Ammon's horn (tissue), 1 donor: ENCODE data around the gene SPSB2.
A peak's percentile ranks its signal among the peaks of the same experiment; 100 is the strongest.

ENCODE experiments used
- DNase-seq: peaks from one replicate; pipeline ENCODE4 v3.0.0-alpha.2; 2016; ENCODE audit warnings: low spot score

SPSB2 gene

DNA sequence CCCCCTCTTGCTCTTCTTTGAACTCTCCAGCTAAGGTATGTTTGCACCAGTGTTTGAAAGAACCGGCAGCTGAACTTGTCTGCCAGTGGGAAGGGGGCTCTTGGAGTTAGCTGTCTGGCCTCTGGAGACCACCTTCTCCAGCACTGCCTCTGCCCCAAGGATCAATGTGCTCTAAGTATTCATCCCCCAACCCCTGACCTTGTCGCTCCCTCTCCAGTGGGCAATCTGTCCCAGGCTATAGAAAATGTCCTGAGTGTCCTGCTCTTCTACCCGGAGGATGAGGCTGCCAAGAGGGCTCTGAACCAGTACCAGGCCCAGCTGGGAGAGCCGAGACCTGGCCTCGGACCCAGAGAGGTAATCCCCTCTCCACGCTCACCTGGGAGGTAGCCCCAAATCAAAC is 42.1 kb downstream of the SPSB2 start:
- no peak for DNase-seq

DNA sequence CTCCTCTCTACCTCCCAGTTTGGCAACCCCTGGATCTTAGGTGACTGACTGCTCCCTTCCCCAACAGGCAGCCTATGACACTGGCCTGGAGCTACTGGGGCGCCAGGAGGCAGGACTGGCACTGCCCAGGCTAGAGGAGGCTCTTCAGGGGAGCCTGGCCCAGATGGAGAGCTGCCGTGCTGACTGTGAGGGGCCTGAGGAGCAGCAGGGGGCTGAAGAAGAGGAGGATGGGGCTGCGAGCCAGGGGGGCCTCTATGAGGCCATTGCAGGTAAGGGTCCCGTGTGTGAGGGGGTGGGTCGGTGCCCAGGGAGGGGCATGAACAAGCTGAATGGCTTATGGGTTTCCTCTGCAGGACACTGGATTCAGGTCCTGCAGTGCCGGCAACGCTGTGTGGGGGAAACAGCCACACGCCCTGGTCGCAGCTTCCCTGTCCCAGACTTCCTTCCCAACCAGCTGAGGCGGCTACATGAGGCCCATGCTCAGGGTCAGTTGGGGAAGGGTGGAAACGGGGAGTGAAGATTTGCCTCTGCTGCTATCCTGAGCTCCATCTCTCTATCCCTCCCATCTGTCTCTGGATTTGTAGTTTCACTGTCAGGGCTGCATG is 42.7 kb downstream of the SPSB2 start:
- DNase-seq, result no peak

DNA sequence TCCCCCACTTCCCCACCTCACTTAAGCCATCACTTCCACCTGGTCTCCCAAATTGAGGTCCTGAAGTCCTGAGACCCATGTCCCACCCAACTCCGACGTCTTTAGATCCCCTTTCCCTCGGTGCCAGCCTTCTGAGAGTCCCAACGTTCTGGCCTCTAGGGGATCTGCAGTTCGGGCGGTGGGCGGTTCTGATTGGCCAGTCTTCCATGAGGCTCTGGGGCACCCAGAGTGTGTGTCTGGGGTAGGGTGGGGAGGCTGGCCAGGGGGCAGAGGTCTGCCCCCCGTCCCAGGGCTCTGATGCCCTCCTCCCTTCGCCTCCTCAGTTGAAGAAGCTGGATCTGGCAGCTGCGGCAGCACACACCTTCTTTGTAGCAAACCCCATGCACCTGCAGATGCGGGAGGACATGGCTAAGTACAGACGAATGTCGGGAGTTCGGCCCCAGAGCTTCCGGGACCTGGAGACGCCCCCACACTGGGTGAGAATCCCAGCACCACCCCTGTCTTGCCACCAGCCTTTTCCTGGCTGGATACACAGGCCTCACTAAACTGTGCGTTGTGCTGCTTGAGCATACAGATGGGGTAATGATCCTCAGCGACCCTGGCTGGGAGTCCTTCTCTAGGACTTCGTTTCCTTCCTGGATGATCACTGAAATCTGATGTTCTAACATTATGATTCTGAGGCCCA is 43.4 kb downstream of the SPSB2 start:
- DNase-seq, result no peak

DNA sequence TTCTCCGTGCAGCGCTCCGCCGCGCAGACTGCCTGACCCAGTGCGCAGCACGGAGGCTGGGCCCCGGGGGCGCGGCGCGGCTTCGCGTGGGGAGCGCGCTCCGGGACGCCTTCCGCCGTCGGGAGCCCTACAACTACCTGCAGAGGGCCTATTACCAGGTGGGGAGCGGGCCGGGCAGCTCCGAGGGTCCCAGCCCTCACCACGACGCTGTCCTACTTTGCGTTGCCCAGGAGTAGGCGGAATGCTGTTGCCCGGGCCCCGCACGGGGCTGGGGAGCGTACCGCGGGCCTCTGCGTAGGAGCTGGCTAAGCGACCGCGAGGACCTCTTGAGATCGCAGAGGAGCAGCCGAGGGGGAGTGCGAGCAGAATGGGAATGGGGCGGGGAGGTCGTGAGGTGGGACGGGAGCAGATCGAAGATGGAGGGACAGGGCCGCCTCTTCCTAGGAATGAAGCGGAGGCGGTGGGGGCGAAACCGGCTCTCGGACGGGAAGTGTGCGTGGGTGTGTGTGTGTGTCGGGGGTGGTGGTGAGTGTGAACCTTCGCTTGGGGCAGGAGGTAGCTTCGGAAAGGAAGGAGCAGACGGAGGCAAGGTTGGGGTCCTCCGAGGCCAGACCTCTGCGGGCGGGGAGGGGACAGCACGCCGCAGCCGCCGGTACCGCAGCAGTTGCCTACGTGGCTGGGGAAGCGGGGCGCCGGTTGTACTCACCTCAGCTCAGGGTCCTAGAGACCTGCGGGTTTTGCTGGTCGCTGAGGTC is 44.1 kb downstream of the SPSB2 start:
- peak; percentile 44 for DNase-seq

DNA sequence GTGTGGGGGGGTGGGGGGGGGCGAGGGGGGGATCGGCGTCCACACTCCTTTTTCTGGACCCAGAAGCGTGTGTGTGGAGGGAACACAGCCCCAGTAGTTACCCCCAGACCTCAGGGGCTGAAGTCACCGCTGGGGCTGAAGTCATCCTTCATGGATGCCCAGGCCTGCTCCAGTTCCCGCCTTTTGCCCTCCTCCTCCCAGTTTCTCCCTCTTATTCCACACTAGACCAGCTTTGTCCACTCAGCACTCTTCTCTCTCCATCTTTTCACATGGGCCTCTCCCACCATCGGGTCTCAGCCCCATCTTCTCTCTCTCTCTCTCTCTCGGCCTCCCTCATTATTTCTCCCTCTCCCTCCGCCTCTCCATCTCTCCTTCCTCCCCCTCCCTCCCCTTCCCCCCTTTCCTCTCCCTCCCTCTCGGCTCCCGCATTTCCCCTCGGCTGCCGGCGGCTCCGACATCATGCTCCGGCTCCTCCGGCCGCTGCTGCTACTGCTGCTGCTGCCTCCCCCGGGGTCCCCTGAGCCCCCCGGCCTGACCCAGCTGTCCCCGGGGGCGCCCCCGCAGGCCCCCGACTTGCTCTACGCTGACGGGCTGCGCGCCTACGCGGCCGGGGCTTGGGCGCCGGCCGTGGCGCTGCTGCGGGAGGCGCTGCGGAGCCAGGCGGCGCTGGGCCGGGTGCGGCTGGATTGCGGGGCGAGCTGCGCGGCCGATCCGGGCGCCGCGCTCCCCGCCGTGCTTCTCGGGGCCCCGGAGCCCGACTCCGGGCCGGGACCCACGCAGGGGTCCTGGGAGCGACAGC is 44.9 kb downstream of the SPSB2 start, which contains the start of gene P3H3:
P3H3 (plus strand) TSS at position 426 of the 799 bp plus-strand sequence; CDS start at position 460, 34 bp downstream.
- DNase-seq, result peak; percentile 51

DNA sequence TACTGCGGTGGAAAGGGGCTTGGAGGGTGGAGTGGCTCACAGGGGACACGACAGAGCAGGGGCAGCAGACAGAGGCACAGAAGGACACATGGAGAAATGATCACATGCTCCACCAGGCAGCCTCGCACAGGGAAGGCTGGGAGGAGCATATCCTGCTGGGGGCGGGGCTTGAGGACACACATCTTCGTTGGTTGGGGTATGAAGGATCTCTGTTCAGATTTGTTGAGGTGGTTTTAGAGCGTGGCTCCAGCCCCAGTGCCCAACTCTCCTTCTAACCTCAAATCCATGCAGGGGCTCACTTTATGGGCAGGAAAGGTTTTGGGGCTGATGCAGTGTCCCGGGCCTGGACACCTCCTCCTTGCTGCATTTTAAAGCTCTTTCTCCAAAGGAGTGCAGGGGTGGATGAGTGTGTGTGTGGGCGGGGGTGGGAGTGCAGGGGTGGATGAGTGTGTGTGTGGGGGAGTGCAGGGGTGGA is 45.6 kb downstream of the SPSB2 start:
- peak; percentile 90 for DNase-seq

DNA sequence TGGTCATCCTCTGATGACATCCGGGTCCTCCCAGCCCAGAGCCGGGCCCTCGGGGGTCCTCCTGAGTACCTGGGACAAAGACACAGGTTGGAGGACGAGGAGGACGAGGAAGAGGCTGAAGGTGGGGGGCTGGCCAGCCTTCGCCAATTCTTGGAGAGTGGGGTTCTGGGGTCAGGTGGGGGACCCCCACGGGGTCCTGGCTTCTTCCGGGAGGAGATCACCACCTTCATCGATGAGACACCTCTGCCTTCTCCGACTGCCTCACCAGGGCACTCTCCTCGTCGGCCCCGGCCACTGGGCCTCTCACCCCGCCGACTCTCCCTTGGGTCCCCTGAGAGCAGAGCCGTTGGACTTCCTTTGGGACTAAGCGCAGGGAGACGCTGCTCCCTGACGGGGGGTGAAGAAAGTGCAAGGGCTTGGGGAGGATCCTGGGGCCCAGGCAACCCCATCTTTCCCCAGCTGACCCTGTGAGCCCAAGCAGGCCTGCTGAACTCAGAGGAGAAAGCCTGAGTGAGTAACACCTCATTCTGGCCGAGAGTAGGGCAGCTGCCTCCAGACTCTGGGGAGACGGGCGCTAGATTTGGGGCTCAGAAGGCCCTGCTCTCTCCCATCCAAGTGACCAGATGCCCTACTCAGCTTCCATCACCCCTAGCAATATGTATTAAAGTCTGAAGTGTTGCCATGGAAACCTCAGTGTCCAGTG is 46.2 kb downstream of the SPSB2 start:
- no peak for DNase-seq

DNA sequence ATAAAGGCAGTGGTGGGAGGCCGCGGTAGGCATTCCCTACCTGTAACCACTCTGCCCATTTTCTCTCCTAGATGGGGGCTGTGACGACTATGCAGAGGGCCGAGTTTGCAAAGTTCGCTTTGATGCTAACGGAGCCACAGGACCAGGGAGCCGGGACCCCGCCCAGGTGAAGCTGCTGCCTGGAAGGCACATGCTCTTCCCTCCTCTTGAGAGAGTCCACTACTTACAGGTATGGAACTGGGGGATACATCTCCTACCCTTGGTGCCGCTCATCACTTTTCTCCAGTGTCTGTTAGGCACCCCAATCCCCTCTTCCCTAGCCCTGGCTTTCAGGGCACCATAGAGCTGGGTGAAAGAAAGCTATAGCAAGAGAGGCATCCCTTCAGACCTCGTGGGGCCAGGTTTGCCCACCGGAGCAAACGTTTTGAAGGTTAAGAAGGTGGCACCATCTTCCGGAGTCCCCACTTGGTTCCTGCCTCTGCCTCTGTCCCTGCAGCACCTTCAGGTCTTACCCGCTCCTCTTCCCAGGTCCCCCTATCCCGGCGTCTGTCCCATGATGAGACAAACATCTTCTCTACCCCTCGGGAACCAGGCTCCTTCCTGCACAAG is 46.9 kb downstream of the SPSB2 start:
- DNase-seq, result no peak

DNA sequence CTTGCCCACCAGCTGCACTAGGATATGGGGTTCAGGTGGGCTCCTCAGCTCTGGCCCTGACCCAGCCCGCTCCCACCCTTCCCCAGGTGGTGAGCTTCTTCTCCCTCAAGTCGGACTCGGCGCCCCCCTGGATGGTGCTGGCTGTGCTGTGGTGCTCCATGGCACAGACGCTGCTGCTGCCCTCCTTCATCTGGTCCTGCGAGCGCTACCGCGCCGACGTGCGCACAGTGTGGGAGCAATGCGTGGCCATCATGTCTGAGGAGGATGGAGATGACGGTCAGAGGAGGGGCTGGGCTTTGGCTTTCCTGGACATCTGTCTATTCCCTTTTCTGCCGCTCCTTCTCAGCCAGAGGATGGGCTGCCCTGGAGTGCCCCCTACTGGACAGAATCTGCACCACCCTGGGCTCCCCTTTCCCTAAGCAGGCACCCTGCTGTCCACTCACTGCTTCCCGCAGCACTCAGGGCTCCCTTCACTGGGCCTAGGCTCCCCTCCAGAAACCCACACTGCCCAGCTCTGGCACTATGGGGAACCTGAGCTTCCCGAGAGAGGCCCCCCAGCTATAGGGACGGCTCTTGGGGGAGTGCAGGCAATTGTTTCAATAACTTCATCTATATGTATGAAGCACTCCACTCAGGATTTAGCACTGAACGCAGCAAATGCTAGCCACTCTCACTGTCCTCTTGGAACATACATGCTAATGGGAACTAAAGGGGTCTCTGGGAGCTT is 47.5 kb downstream of the SPSB2 start:
- peak; percentile 90 for DNase-seq

DNA sequence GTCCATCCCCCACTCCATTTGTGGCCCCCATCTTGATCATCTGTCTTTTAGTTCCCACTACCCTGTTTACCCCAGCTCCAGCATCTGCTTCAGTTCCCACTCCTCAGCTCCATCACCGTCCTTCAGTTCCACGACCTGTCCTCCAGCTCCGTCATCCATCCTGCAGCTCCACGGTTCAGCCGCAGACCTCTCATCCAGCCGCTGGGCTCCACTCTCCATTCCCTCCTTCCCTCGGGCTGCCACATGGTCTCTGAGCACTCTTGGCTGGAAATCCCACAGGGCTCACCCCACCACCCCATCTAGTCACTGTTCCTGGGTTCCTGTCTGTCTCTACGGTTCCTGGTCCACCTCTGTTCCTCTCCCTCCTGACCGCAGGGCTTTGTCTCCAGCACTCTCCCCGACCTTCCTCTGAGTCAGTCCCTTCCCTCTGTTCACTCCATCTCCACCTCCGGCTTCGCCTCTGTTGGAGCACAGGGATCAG is 48.2 kb downstream of the SPSB2 start:
- no peak for DNase-seq

DNA sequence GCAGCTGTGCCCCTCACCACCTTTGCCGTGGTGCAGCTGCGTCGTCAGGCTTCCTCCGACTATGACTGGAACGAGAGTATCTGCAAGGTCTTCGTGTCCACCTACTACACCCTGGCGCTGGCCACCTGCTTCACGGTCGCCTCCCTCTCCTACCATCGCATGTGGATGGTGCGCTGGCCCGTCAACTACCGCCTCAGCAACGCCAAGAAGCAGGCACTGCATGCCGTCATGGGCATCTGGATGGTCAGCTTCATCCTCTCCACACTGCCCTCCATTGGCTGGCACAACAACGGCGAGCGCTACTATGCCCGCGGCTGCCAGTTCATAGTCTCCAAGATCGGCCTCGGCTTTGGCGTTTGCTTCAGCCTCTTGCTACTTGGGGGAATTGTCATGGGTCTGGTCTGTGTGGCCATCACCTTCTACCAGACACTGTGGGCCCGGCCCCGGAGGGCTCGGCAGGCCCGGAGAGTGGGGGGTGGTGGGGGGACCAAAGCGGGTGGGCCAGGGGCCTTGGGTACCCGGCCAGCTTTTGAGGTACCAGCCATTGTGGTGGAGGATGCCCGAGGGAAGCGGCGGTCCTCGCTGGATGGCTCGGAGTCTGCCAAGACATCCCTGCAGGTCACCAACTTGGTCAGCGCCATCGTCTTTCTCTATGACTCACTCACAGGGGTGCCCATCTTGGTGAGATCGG is 48.9 kb downstream of the SPSB2 start:
- DNase-seq, result peak; percentile 25

DNA sequence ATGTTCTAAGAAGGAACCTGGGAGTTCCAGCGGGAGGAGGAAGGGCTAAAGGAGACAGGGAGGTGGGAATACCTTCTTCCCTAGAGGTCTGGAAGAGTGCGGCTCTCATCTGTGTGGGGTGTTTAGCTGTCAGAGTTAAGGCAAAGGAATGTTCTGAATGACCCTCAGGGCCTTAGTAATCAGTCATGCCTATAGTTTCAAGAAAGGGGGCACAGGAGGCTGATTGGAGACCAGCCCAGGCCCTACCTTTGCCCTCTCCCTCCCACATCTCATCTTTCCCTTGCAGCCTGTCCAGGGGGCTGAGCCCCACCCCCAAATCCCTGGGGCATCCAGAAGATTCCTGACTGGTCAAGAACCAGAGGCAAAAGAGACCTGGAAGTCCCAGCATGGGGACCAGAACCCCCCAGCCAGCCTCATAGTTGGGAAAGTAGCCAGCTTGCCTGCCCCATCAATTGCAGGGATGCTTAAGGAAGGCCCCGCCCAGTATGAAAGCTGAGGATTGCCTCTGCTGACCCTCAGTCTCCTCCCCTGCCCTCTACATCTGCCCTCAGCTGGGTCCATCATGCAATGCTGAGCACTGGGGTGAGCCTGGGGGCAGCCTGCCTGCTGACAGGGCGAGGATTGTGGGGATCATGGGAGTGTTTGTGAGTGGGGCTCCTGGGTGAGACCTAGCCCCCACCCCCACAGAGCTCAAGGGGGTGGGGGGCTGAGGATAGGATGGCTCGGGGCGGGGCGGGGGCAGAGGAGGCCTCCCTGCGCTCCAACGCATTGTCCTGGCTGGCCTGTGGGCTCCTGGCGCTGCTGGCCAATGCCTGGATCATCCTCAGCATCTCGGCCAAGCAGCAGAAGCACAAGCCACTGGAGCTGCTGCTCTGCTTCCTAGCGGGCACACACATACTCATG is 49.7 kb downstream of the SPSB2 start:
- DNase-seq, result peak; percentile 1

DNA sequence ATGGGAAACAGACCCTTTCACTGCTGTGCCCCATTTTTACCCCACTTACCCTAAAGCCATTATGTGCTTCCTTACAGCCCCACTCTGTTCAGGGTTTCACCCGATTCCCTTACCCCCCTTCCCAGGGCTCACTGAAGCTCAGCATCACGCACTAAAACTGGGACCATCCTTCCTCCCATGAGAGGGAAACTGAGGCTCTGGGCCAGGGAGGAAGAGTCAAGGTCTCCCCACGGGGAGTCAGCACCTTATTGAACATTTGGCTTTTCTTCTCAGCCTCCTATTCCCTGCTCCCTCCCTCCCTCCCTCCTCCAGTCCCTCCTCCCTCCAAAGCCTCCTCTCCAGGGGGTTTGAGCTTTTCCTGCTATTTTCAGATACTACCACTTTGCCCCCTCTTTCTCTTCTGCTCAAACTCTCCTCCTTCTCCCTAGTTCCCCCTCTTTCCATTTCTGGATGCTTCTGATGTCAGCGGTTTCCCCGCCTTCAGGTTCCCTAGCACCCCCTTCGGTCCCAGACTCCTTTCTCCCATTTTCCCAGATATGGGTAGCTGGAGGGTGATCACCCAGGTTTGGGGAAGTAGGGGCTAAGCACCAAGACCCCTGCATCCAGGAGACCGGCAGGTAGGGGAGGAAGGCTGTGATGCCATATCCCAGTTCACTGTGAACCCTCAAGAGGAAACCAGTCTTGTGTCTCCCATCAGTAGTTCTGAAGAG is 50.5 kb downstream of the SPSB2 start:
- no peak for DNase-seq

DNA sequence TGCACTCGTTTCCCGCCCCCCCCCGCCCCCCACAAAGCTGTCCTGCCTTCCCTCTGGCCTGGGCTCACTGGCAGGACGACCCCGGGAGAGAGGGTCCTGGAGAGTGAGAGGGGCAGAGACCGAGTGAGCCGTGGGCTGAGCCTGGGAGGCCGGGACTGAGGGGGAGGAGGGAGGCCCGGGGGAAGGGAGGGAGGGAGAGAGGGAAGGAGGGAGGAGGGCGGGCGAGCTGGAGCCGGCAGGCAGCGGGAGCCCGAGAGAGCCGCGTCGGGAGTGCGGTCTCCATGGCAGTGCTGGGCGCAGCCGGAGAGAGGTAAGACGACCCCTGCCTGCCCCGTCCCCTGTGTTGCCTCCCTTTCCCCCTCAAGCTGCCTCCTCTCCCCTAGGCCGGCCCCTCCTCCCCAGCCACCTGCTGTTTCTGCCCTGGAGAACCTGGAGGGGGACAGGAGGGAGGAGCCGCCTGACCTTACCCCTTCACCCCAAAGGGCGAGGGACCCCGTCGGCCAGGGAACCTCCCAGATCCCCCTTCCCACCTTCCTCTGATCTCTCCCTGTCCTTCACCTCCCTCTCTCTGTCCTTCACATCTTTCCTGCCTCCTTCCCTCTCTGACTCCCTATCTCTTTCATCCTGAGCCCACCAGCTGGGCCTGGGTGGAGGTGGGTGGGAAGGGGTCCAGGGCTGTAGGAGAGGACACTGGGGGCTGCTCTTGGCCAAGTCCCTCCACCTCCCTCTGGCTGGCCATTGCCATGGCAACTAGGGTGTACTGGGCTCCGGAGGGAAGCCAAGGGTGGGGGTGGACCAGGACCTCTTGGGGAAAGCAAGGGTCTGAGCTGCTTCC is 51.3 kb downstream of the SPSB2 start, which contains the start of gene GPR162:
GPR162 (plus strand) TSS at position 231 of the 835 bp plus-strand sequence. CDS start 2,078 bp downstream, outside the sequence.
- peak; percentile 79 for DNase-seq
